Measurements from ENCODE around the gene CCDC40. TPM values are rescaled to one million over a fixed set of nuclear protein-coding genes. Genes with fewer than 3 reads are reported as not detected.

The CCDC40 gene
- total and polyA plus RNA-seq, 2 donors (not counting 1 experiment from before 2014, with no cell fraction given), result 0.53 to 1.5 TPM

DNA sequence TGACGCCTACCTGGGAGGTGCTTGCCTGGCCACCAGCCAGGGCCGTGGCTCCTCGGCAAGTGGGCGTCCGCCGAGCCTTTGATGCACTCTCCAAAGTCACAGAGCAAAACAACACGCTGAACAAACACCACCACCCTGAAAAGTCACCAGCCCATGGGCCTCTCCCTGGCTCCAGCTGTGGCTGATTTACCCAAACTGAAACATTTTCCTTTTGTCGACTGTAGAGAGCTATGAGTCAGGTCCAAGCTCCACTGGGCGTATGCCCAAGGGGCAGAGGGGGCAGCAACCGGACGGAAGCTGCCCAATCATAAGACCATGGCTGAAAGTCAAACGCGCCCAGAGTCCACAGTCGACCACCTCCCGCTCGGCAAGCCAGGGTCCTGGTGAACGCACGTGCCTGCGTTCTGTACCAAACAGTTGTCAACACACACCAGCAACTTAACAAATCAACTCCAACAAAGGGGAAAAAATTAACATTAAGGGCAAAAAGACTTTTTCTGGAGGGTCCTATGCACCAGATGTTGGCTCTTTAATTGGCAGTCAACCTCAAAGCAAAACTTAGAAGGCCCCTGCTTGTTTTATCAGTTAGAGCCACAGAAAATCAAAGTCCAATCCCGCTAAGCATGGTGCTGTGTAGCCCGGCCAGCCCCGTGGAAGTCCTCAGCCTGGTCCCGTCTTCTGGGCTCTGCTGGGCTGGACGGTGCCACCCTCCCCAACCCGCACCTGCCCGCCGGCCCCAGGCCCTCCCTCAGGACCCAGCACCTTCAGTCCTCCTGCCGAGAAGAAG is 48.1 kb upstream of the CCDC40 start:
- H3K4me1 ChIP-seq (ENCODE audit: control insufficient read depth, extremely low read depth, insufficient read depth, low read length), result peaks cover 22% of the 10 kb centered on the region
- peak overlapping the region; percentile 66 for H2AFZ ChIP-seq (ENCODE audit: low read length)
- no peaks in the 10 kb centered on the region for H3K79me2 ChIP-seq (ENCODE audit: control insufficient read depth, insufficient read depth, low read length)
- H3K4me3 ChIP-seq (replicated peaks in 1 of 4; ENCODE audit: control extremely low read depth in 1 of 4, insufficient read depth in 1 of 4, low read depth in 3 of 4, low read length in 4 of 4), result peak overlapping the region; percentile 23 to 37 (median 34)
- H3K27me3 ChIP-seq (ENCODE audit: control insufficient read depth, insufficient read depth, low read length), result no peaks in the 10 kb centered on the region
- H3K9ac ChIP-seq (ENCODE audit: insufficient read depth, low read length), result peak overlapping the region; percentile 49
- peak; percentile 81 to 92 for DNase-seq (ENCODE audit: low read depth in 2 of 2)
- no peaks in the 10 kb centered on the region for H3K36me3 ChIP-seq (ENCODE audit: control insufficient read depth, insufficient read depth, low read length)
- H3K4me2 ChIP-seq (ENCODE audit: extremely low read depth, insufficient read depth, low read length), result peak overlapping the region; percentile 93
- H3K9me3 ChIP-seq (ENCODE audit: control insufficient read depth, insufficient read depth, low read depth, low read length), result no peaks in the 10 kb centered on the region
- TF ChIP-seq EZH2 (IDR thresholded peaks at IDR 0.05; ENCODE audit: low read length, missing control alignments), result no peak
- TF ChIP-seq, protein P1, sequence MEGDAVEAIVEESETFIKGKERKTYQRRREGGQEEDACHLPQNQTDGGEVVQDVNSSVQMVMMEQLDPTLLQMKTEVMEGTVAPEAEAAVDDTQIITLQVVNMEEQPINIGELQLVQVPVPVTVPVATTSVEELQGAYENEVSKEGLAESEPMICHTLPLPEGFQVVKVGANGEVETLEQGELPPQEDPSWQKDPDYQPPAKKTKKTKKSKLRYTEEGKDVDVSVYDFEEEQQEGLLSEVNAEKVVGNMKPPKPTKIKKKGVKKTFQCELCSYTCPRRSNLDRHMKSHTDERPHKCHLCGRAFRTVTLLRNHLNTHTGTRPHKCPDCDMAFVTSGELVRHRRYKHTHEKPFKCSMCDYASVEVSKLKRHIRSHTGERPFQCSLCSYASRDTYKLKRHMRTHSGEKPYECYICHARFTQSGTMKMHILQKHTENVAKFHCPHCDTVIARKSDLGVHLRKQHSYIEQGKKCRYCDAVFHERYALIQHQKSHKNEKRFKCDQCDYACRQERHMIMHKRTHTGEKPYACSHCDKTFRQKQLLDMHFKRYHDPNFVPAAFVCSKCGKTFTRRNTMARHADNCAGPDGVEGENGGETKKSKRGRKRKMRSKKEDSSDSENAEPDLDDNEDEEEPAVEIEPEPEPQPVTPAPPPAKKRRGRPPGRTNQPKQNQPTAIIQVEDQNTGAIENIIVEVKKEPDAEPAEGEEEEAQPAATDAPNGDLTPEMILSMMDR (conservative IDR thresholded peaks at IDR 0.05 in 1 of 2, IDR thresholded peaks at IDR 0.05 in 1 of 2; ENCODE audit: low read depth in 1 of 2, low read length in 2 of 2), result no peak
- H3K27ac ChIP-seq (ENCODE audit: insufficient read depth, low read length), result peak overlapping the region; percentile 74
- no peaks in the 10 kb centered on the region for H4K20me1 ChIP-seq (ENCODE audit: control insufficient read depth, extremely low read depth, insufficient read depth, low read length)

DNA sequence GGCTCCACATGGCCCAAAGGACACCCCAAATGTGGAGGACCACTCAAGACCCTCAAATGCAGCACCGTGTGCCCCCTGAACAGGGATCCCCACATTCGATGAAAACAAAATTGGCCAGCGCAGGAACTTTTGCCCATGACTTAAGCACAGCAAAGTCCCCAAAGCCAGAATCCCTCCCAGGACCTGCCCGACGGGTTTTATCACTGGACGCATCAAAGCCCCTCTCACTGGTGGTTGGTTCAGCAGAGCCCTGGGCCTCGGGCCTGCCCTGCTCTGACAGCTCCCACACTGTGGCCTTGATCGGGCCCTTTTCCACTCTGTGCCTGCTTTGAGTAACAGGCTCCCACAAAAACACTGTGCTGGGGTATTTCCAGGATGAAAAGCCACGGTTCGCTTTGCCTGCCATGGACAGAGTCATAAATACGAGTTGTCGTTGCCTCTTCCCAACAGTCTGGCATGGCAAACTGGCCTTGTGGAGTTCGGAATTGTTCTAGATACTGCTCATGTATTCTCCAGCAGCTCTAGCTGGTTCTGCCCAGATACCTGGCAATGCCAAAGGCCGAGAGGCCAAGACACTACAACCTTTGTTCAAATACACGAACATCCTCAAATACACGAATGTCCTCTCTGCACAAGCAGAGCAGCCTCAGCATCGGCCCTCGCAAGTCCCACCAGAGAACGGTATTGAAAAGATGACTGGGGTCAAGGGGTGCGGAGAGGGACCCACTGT is 47.2 kb upstream of the CCDC40 start:
- Histone ChIP-seq H2AFZ (ENCODE audit: low read length) (no peak overlapping the region), H3K9ac (ENCODE audit: insufficient read depth, low read length) (no peak overlapping the region), H3K4me2 (ENCODE audit: extremely low read depth, insufficient read depth, low read length) (no peak overlapping the region), H3K36me3 (ENCODE audit: control insufficient read depth, insufficient read depth, low read length) (no peaks in the 10 kb centered on the region), H3K27ac (ENCODE audit: insufficient read depth, low read length) (no peak overlapping the region), H3K27me3 (ENCODE audit: control insufficient read depth, insufficient read depth, low read length) (no peaks in the 10 kb centered on the region), H3K9me3 (ENCODE audit: control insufficient read depth, insufficient read depth, low read depth, low read length) (no peaks in the 10 kb centered on the region), H3K79me2 (ENCODE audit: control insufficient read depth, insufficient read depth, low read length) (no peaks in the 10 kb centered on the region), H3K4me3 (replicated peaks in 1 of 4; ENCODE audit: control extremely low read depth in 1 of 4, insufficient read depth in 1 of 4, low read depth in 3 of 4, low read length in 4 of 4) (no peak overlapping the region), H3K4me1 (ENCODE audit: control insufficient read depth, extremely low read depth, insufficient read depth, low read length) (peaks cover 29% of the 10 kb centered on the region), H4K20me1 (ENCODE audit: control insufficient read depth, extremely low read depth, insufficient read depth, low read length) (no peaks in the 10 kb centered on the region)
- TF ChIP-seq, protein P1 (conservative IDR thresholded peaks at IDR 0.05 in 1 of 2, IDR thresholded peaks at IDR 0.05 in 1 of 2; ENCODE audit: low read depth in 1 of 2, low read length in 2 of 2), result no peak
- no peak for TF ChIP-seq EZH2 (IDR thresholded peaks at IDR 0.05; ENCODE audit: low read length, missing control alignments)
- DNase-seq (ENCODE audit: low read depth in 2 of 2), result no peak

DNA sequence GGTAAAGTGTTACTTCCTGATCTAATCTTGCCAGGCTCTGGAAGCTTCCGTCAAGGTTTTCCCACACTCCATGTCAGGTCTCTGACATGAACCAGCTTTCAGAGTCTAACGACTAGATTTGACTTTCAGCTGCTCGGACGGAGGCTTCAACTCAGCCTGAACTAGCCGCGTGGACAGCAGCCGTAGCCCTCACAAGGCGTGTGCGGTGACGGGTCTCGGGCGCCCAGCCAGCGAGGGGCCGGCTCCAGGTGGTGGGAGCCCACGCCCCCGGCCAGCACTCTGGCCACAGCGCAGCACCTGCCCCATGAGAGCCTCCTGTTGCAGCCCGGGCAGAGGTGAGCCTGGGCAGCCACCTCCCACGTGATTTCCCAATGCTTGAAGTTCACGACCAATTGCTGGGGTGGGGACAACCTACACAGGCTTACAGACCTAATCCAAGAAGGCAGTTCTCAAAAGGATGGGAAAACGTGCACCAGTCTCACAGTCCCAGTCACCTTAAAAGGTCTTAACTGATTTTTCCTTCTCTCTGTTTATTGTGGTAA is 46.3 kb upstream of the CCDC40 start:
- TF ChIP-seq, protein P1 (conservative IDR thresholded peaks at IDR 0.05 in 1 of 2, IDR thresholded peaks at IDR 0.05 in 1 of 2; ENCODE audit: low read depth in 1 of 2, low read length in 2 of 2), result no peak
- no peak for TF ChIP-seq EZH2 (IDR thresholded peaks at IDR 0.05; ENCODE audit: low read length, missing control alignments)

More for the DNA sequence above, 46.3 kb upstream of the CCDC40 start:
- Histone ChIP-seq H3K4me1 (ENCODE audit: control insufficient read depth, extremely low read depth, insufficient read depth, low read length) (peaks cover 29% of the 10 kb centered on the region), H3K4me2 (ENCODE audit: extremely low read depth, insufficient read depth, low read length) (no peak overlapping the region), H3K4me3 (replicated peaks in 1 of 4; ENCODE audit: control extremely low read depth in 1 of 4, insufficient read depth in 1 of 4, low read depth in 3 of 4, low read length in 4 of 4) (no peak overlapping the region), H3K9ac (ENCODE audit: insufficient read depth, low read length) (no peak overlapping the region), H4K20me1 (ENCODE audit: control insufficient read depth, extremely low read depth, insufficient read depth, low read length) (no peaks in the 10 kb centered on the region), H3K79me2 (ENCODE audit: control insufficient read depth, insufficient read depth, low read length) (no peaks in the 10 kb centered on the region), H3K27ac (ENCODE audit: insufficient read depth, low read length) (no peak overlapping the region), H3K36me3 (ENCODE audit: control insufficient read depth, insufficient read depth, low read length) (no peaks in the 10 kb centered on the region), H3K9me3 (ENCODE audit: control insufficient read depth, insufficient read depth, low read depth, low read length) (no peaks in the 10 kb centered on the region), H2AFZ (ENCODE audit: low read length) (no peak overlapping the region), H3K27me3 (ENCODE audit: control insufficient read depth, insufficient read depth, low read length) (no peaks in the 10 kb centered on the region)
- DNase-seq (ENCODE audit: low read depth in 2 of 2), result no peak

Data from fibroblast of lung (primary cell).